ENCODE measurements around the gene CHAT.

CHAT gene

GRCh38 chr10:49596493-49596809 lies 17.4 kb upstream of the CHAT start:
- DNase-seq (ENCODE audit: low read depth), result no peak
- no peak overlapping the region for H3K4me3 ChIP-seq (ENCODE audit: low read depth, low read length)
- no peak for TF ChIP-seq CTCF (IDR thresholded peaks at IDR 0.05; ENCODE audit: low read depth, low read length, missing control alignments)

- TF ChIP-seq CTCF (IDR thresholded peaks at IDR 0.05; ENCODE audit: low read depth, low read length, missing control alignments), result no peak
- no peak overlapping the region for H3K4me3 ChIP-seq (ENCODE audit: low read depth, low read length)
- no peak for DNase-seq (ENCODE audit: low read depth)
Observed at GRCh38 chr10:49596836-49597235, 17.0 kb upstream of the CHAT start.

GRCh38 chr10:49597426-49598163 lies 16.2 kb upstream of the CHAT start:
- no peak for TF ChIP-seq CTCF (IDR thresholded peaks at IDR 0.05; ENCODE audit: low read depth, low read length, missing control alignments)
- no peak for DNase-seq (ENCODE audit: low read depth)
- no peak overlapping the region for H3K4me3 ChIP-seq (ENCODE audit: low read depth, low read length)

GRCh38 chr10:49598164-49598856 lies 15.5 kb upstream of the CHAT start:
- no peak for DNase-seq (ENCODE audit: low read depth)
- no peak overlapping the region for H3K4me3 ChIP-seq (ENCODE audit: low read depth, low read length)
- no peak for TF ChIP-seq CTCF (IDR thresholded peaks at IDR 0.05; ENCODE audit: low read depth, low read length, missing control alignments)

- no peak overlapping the region for H3K4me3 ChIP-seq (ENCODE audit: low read depth, low read length)
- DNase-seq (ENCODE audit: low read depth), result no peak
- TF ChIP-seq CTCF (IDR thresholded peaks at IDR 0.05; ENCODE audit: low read depth, low read length, missing control alignments), result no peak
Observed at GRCh38 chr10:49598986-49599385, 14.9 kb upstream of the CHAT start.

GRCh38 chr10:49599546-49599945 lies 14.3 kb upstream of the CHAT start:
- no peak for TF ChIP-seq CTCF (IDR thresholded peaks at IDR 0.05; ENCODE audit: low read depth, low read length, missing control alignments)
- H3K4me3 ChIP-seq (ENCODE audit: low read depth, low read length), result no peak overlapping the region
- no peak for DNase-seq (ENCODE audit: low read depth)

- no peak for DNase-seq (ENCODE audit: low read depth)
- no peak for TF ChIP-seq CTCF (IDR thresholded peaks at IDR 0.05; ENCODE audit: low read depth, low read length, missing control alignments)
- no peak overlapping the region for H3K4me3 ChIP-seq (ENCODE audit: low read depth, low read length)
Observed at GRCh38 chr10:49600046-49600445, 13.8 kb upstream of the CHAT start.

Data from GM12864 (cell line).